Calu3 (cell line): Measurements from ENCODE around the gene ARFGEF2. TPM values are rescaled to one million over a fixed set of nuclear protein-coding genes. Genes with fewer than 3 reads are reported as not detected.
A peak's percentile ranks its signal among the peaks of the same experiment; 100 is the strongest.
"Not testable (repeated sequence)": the region's sequence is repeated elsewhere in the genome, so short reads cannot be mapped to it uniquely, and the experiment has no call there.

Experiments used
- BruUV-seq: library from RNA; stranded (reverse); fragments of 400-500 nt; replicated peaks from 2 replicates; lab custom pipeline; 2021; lab: Mats Ljungman, UMichigan
- CTCF ChIA-PET: fragments of 300-600 bp; sonication (Branson Sonifier 250); formaldehyde crosslinking; loops from one replicate; lab custom pipeline; 2022; ENCODE audit warnings: antibody characterized with exemption; lab: Charles Lee
- DNase-seq: peaks from one replicate; pipeline ENCODE4 v3.0.0; 2022
- H3K27ac Mint-ChIP-seq: one replicate; pipeline ENCODE4 v1.8.0; 2022; ENCODE audit warnings: mixed read lengths; ENCODE audit not compliant: unreplicated experiment
- H3K27me3 Mint-ChIP-seq: one replicate; pipeline ENCODE4 v1.8.0; 2022; ENCODE audit warnings: mixed read lengths; ENCODE audit not compliant: unreplicated experiment
- H3K36me3 Mint-ChIP-seq: one replicate; pipeline ENCODE4 v1.8.0; 2022; ENCODE audit warnings: mild to moderate bottlenecking, moderate library complexity, mixed read lengths; ENCODE audit not compliant: insufficient read depth, unreplicated experiment
- H3K4me1 Mint-ChIP-seq: one replicate; pipeline ENCODE4 v1.8.0; 2022; ENCODE audit warnings: mild to moderate bottlenecking, low read depth, mixed read lengths; ENCODE audit not compliant: unreplicated experiment
- H3K4me3 Mint-ChIP-seq: one replicate; pipeline ENCODE4 v1.8.0; 2022; ENCODE audit warnings: mild to moderate bottlenecking, low read depth, moderate library complexity, mixed read lengths; ENCODE audit not compliant: unreplicated experiment
- H3K9me3 Mint-ChIP-seq: one replicate; pipeline ENCODE4 v1.8.0; 2022; ENCODE audit warnings: low read depth, mixed read lengths; ENCODE audit not compliant: unreplicated experiment
- CTCF ChIP-seq: fragments of 200-600 bp; IDR thresholded peaks from one replicate; pipeline ENCODE4 v1.8.0; 2022; ENCODE audit warnings: antibody characterized with exemption; ENCODE audit not compliant: unreplicated experiment
- intact Hi-C: fragments of 100-400 bp; cut with micrococcal nuclease; formaldehyde crosslinking; loops from one replicate; pipeline ENCODE4 v1.10.0; 2022; ENCODE audit not compliant: unreplicated experiment
- total RNA-seq: library from RNA; stranded (reverse); gene quantifications from 2 replicates; pipeline ENCODE4 v1.2.3, GENCODE V29; 2022

ARFGEF2 gene
- total RNA-seq, 1 experiment from 2014 or later, result 59.2 TPM

GRCh38 chr20:48975955-48976354, 54.4 kb downstream of the ARFGEF2 start:
- CTCF ChIA-PET, result no interaction called here
- H3K9me3 Mint-ChIP-seq, result no peaks in the 10 kb centered on the region
- no peak for TF ChIP-seq CTCF
- H3K36me3 Mint-ChIP-seq, result peaks cover 60% of the 10 kb centered on the region
- DNase-seq, result no peak
- no peak overlapping the region for H3K27ac Mint-ChIP-seq
- no peaks in the 10 kb centered on the region for H3K27me3 Mint-ChIP-seq
- no peaks in the 10 kb centered on the region for H3K4me1 Mint-ChIP-seq
- intact Hi-C loops, result no loop called here
- no peak overlapping the region for H3K4me3 Mint-ChIP-seq
- no TSS peak for BruUV-seq

- H3K4me3 Mint-ChIP-seq, H3K27me3 Mint-ChIP-seq, CTCF ChIA-PET, BruUV-seq, DNase-seq, H3K27ac Mint-ChIP-seq, H3K9me3 Mint-ChIP-seq: not testable (repeated sequence)
- Mint-ChIP-seq H3K36me3 (peaks cover 55% of the 10 kb centered on the region), H3K4me1 (peaks cover 25% of the 10 kb centered on the region)
- intact Hi-C loops, result loop anchor here (5.0 kb wide), 1 partner anchor 33 kb away; no protein-coding TSS in a partner anchor
Observed at GRCh38 chr20:48979980-48980379, 58.5 kb downstream of the ARFGEF2 start.

- no peaks in the 10 kb centered on the region for H3K27me3 Mint-ChIP-seq
- peaks cover 69% of the 10 kb centered on the region for H3K36me3 Mint-ChIP-seq
- H3K9me3 Mint-ChIP-seq, result peaks cover 7% of the 10 kb centered on the region
- no TSS peak for BruUV-seq
- CTCF ChIA-PET, result interaction anchor here (0.6 to 1.6 kb wide), 6 partner anchors 26 to 327 kb away, joined by 3 to 6 read pairs (median 3); no protein-coding TSS in a partner anchor
- peak; percentile 77 for DNase-seq
- H3K4me1 Mint-ChIP-seq, result peaks cover 25% of the 10 kb centered on the region
- TF ChIP-seq CTCF, result no peak
- H3K27ac Mint-ChIP-seq, result peak overlapping the region; percentile 60
- intact Hi-C loops, result loop anchor here (5.0 kb wide), 1 partner anchor 36 kb away; no protein-coding TSS in a partner anchor
- peak overlapping the region; percentile 14 for H3K4me3 Mint-ChIP-seq
Observed at GRCh38 chr20:48983423-48984400, 62.2 kb downstream of the ARFGEF2 start.

GRCh38 chr20:48984575-48985219, 63.2 kb downstream of the ARFGEF2 start:
- H3K27ac Mint-ChIP-seq, result no peak overlapping the region
- CTCF ChIA-PET, result interaction anchor here (0.6 to 1.3 kb wide), 2 partner anchors 38 to 278 kb away, joined by 3 to 5 read pairs; no protein-coding TSS in a partner anchor
- H3K27me3 Mint-ChIP-seq, result no peaks in the 10 kb centered on the region
- intact Hi-C loops, result loop anchor here (5.0 kb wide), 1 partner anchor 37 kb away; no protein-coding TSS in a partner anchor
- no peak overlapping the region for H3K4me3 Mint-ChIP-seq
- peaks cover 7% of the 10 kb centered on the region for H3K9me3 Mint-ChIP-seq
- TF ChIP-seq CTCF, result no peak
- H3K36me3 Mint-ChIP-seq, result peaks cover 77% of the 10 kb centered on the region
- H3K4me1 Mint-ChIP-seq, result peaks cover 25% of the 10 kb centered on the region
- no peak for DNase-seq
- BruUV-seq, result no TSS peak
